ENCODE results near the gene PDGFC. TPM values are rescaled to one million over a fixed set of nuclear protein-coding genes. Genes with fewer than 3 reads are reported as not detected.

PDGFC gene
- total RNA-seq, 1 donor: 145 TPM

GRCh38 chr4:156991161-156991560 is 19.6 kb upstream of the PDGFC start:
- Histone ChIP-seq H3K4me1 (ENCODE audit: insufficient read depth, low read length) (no peaks in the 10 kb centered on the region), H3K27ac (ENCODE audit: low read depth, low read length) (no peak overlapping the region), H4K20me1 (ENCODE audit: insufficient read depth, low read length) (no peaks in the 10 kb centered on the region), H3K36me3 (ENCODE audit: insufficient read depth, low read length) (no peaks in the 10 kb centered on the region), H3K4me3 (ENCODE audit: insufficient read depth, low read length) (no peak overlapping the region), H3K79me2 (ENCODE audit: insufficient read depth, low read length) (no peaks in the 10 kb centered on the region), H3K4me2 (ENCODE audit: insufficient read depth, low read length) (no peak overlapping the region), H2AFZ (ENCODE audit: low read length) (no peak overlapping the region), H3K9me3 (ENCODE audit: low read depth, low read length) (no peaks in the 10 kb centered on the region), H3K27me3 (ENCODE audit: insufficient read depth, low read length) (no peaks in the 10 kb centered on the region)
- TF ChIP-seq CTCF (IDR thresholded peaks at IDR 0.05; ENCODE audit: extremely low read depth, low read depth, low read length): no peak
- DNase-seq (ENCODE audit: insufficient read length, low spot score, missing footprints): no peak

GRCh38 chr4:156983366-156983765 is 11.8 kb upstream of the PDGFC start:
- Histone ChIP-seq H2AFZ (ENCODE audit: low read length) (no peak overlapping the region), H4K20me1 (ENCODE audit: insufficient read depth, low read length) (no peaks in the 10 kb centered on the region), H3K27ac (ENCODE audit: low read depth, low read length) (no peak overlapping the region), H3K79me2 (ENCODE audit: insufficient read depth, low read length) (no peaks in the 10 kb centered on the region), H3K4me3 (ENCODE audit: insufficient read depth, low read length) (no peak overlapping the region), H3K4me1 (ENCODE audit: insufficient read depth, low read length) (no peaks in the 10 kb centered on the region), H3K36me3 (ENCODE audit: insufficient read depth, low read length) (no peaks in the 10 kb centered on the region), H3K9me3 (ENCODE audit: low read depth, low read length) (no peaks in the 10 kb centered on the region), H3K27me3 (ENCODE audit: insufficient read depth, low read length) (no peaks in the 10 kb centered on the region), H3K4me2 (ENCODE audit: insufficient read depth, low read length) (no peak overlapping the region)
- DNase-seq (ENCODE audit: insufficient read length, low spot score, missing footprints): peak; percentile 79
- TF ChIP-seq CTCF (IDR thresholded peaks at IDR 0.05; ENCODE audit: extremely low read depth, low read depth, low read length): peak; percentile 61

GRCh38 chr4:156981262-156981769 is 9.7 kb upstream of the PDGFC start:
- Histone ChIP-seq H4K20me1 (ENCODE audit: insufficient read depth, low read length) (no peaks in the 10 kb centered on the region), H3K79me2 (ENCODE audit: insufficient read depth, low read length) (no peaks in the 10 kb centered on the region), H3K27me3 (ENCODE audit: insufficient read depth, low read length) (no peaks in the 10 kb centered on the region), H3K9me3 (ENCODE audit: low read depth, low read length) (no peaks in the 10 kb centered on the region), H3K4me2 (ENCODE audit: insufficient read depth, low read length) (no peak overlapping the region), H3K36me3 (ENCODE audit: insufficient read depth, low read length) (no peaks in the 10 kb centered on the region), H3K27ac (ENCODE audit: low read depth, low read length) (no peak overlapping the region), H2AFZ (ENCODE audit: low read length) (peak overlapping the region; percentile 16), H3K4me3 (ENCODE audit: insufficient read depth, low read length) (no peak overlapping the region), H3K4me1 (ENCODE audit: insufficient read depth, low read length) (peaks cover 19% of the 10 kb centered on the region)
- peak; percentile 18 for DNase-seq (ENCODE audit: insufficient read length, low spot score, missing footprints)
- TF ChIP-seq CTCF (IDR thresholded peaks at IDR 0.05; ENCODE audit: extremely low read depth, low read depth, low read length): no peak

DNA sequence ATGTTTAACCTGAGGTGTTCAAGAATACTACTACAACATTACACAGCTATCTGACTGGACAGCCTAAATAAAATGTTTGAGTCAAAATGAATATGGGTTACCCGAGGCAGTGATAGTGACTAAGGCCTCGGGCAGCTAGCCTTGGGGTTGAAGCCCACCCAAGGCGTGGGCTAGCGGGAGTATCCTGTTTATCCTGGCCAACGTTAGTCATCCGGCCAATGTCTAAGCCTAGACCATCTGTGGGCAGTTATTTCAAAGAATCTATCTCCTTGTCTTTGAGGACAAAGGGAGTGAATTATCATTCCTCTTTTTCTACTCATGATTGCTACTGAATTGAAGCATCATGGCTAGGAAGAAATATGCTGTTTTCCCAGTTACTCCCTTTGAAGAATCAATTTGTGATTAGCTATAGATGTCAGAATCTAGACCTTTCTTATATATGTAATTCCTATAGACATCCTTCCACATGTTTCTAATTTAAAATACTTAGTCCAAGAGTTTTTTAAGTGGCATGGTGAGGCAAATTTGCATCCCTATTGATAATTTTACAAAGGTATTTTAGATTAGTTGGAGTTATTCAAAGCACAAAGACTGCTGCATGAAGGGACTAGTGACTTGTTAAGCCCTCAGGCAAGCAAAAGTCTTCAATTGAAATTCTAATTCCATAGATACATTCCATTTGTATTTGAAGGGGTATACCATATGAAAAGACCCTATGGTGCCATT is 6.0 kb upstream of the PDGFC start:
- Histone ChIP-seq H4K20me1 (ENCODE audit: insufficient read depth, low read length) (no peaks in the 10 kb centered on the region), H3K27ac (ENCODE audit: low read depth, low read length) (peak overlapping the region; percentile 24), H2AFZ (ENCODE audit: low read length) (no peak overlapping the region)

More for the DNA sequence above, 6.0 kb upstream of the PDGFC start:
- TF ChIP-seq CTCF (IDR thresholded peaks at IDR 0.05; ENCODE audit: extremely low read depth, low read depth, low read length): no peak
- H3K27me3 ChIP-seq (ENCODE audit: insufficient read depth, low read length): no peaks in the 10 kb centered on the region
- no peaks in the 10 kb centered on the region for H3K79me2 ChIP-seq (ENCODE audit: insufficient read depth, low read length)
- DNase-seq (ENCODE audit: insufficient read length, low spot score, missing footprints): peak; percentile 78
- H3K4me3 ChIP-seq (ENCODE audit: insufficient read depth, low read length): no peak overlapping the region
- no peaks in the 10 kb centered on the region for H3K9me3 ChIP-seq (ENCODE audit: low read depth, low read length)
- peak overlapping the region; percentile 22 for H3K4me2 ChIP-seq (ENCODE audit: insufficient read depth, low read length)
- H3K36me3 ChIP-seq (ENCODE audit: insufficient read depth, low read length): no peaks in the 10 kb centered on the region
- peaks cover 54% of the 10 kb centered on the region for H3K4me1 ChIP-seq (ENCODE audit: insufficient read depth, low read length)
